Measurements from ENCODE around the gene PTPRN2. TPM values are rescaled to one million over a fixed set of nuclear protein-coding genes. Genes with fewer than 3 reads are reported as not detected.

Gene PTPRN2
- total and polyA plus RNA-seq, 9 of the 15 experiments (the other 6 are each of a cell fraction or from before 2014, with no cell fraction given), result not detected

- TF ChIP-seq ZBTB40 (IDR thresholded peaks at IDR 0.05) (no peak), ZBTB40 (CRISPR knock-in tag; IDR thresholded peaks at IDR 0.05) (no peak), ETS2 (tag; IDR thresholded peaks at IDR 0.05; ENCODE audit: borderline replicate concordance, poor library complexity, severe bottlenecking) (no peak), NR2F6 (CRISPR knock-in tag; IDR thresholded peaks at IDR 0.05) (no peak), PPARD (CRISPR knock-in tag; IDR thresholded peaks at IDR 0.05) (no peak), IRF2 (CRISPR knock-in tag; IDR thresholded peaks at IDR 0.05) (no peak), CHD2 (IDR thresholded peaks at IDR 0.05; ENCODE audit: low read depth, low read length) (no peak)
Measured at GRCh38 chr7:157787275-157787701, 800.3 kb downstream of the PTPRN2 start (continued).
